Measurements from ENCODE around the gene TECPR1.
A peak's percentile ranks its signal among the peaks of the same experiment; 100 is the strongest.

The TECPR1 gene

DNA sequence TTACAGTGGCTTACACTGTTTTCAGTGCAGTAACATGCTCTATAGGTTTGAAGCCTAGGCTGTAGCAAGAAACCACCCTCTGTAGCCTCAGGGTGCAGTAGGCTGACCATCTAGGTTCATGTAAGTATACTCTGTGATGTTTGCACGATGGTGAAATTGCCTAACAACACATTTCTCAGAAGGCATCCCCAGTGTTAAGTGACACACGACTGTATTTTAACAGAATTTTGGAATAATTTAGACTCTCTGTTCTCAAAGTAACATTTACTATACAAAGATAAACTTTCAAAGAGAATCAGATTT, 85.4 kb downstream of the TECPR1 start:
- no peak for DNase-seq

DNA sequence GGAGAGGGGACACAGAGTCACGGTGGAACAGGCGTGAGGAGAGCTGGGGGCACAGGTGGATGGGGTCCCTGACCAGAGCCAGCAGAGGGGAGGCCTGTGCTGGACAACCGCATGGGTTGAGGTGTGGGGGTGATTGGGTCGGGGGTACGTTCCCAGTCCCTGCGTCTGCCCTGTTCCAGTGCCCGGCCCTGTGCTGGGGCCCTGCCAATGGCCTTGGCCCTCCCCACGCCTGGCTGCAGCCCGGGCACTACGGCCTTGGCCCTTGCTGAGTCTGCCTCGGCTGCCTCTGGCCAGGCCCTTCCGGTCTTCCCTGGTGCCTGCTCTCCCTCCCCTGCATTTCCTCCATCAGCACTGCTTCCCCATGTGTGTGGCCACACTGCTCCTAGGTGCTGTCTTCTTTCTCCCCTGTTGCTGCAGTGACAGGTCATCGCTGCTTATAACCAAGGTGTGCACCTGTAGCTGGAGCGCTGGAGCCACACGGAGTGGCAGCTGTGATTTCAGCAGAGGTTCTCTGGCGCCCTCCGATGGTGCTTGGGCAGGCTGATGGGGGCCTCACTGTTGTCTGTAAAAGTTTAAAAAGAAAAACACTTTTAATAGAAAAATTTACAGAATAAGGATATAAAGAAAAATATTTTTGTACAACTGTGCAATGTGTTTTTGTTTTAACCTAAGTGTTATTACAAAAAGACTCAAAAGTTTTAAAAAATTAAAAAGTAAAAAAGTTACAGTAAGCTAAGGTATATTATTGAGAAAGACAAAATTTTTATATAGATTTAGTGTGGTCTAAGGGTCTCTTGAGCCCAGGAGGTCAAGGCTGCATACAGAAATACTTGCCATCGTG, 86.0 kb downstream of the TECPR1 start:
- DNase-seq, result peak in 20 of 56 donors; percentile 8 to 63 (median 34)

Measured in amygdala (tissue), 56 donors.